Stimulated activated CD8-positive, alpha-beta memory T cell treated with anti-CD3 and anti-CD28 coated beads, Interleukin-12 subunit alpha, Interleukin-12 subunit beta, amount 100 ng/mL, for 24 hours (primary cell): ENCODE data around the gene TTC28.
"Not testable (repeated sequence)": the region's sequence is repeated elsewhere in the genome, so short reads cannot be mapped to it uniquely, and the experiment has no call there.

Experiments
- DNase-seq: peaks from one replicate; pipeline ENCODE4 v3.0.0-alpha.2; 2020; ENCODE audit errors: extremely low read depth

TTC28 gene

GRCh38 chr22:28364105-28364504 lies 315.5 kb downstream of the TTC28 start:
- not testable (repeated sequence) for DNase-seq

- no peak for DNase-seq
Measured at GRCh38 chr22:28360939-28361338, 318.7 kb downstream of the TTC28 start.

GRCh38 chr22:28358312-28358711 lies 321.3 kb downstream of the TTC28 start:
- DNase-seq, result no peak

GRCh38 chr22:28357193-28357592 lies 322.4 kb downstream of the TTC28 start:
- DNase-seq, result no peak

GRCh38 chr22:28351476-28351875 lies 328.2 kb downstream of the TTC28 start:
- no peak for DNase-seq

GRCh38 chr22:28348613-28349609 lies 330.7 kb downstream of the TTC28 start:
- no peak for DNase-seq

GRCh38 chr22:28346308-28346707 lies 333.3 kb downstream of the TTC28 start:
- no peak for DNase-seq

- DNase-seq, result no peak
Measured at GRCh38 chr22:28344918-28345703, 334.5 kb downstream of the TTC28 start.

- no peak for DNase-seq
Measured at GRCh38 chr22:28341001-28341400, 338.6 kb downstream of the TTC28 start.

- DNase-seq, result no peak
Measured at GRCh38 chr22:28333088-28333487, 346.6 kb downstream of the TTC28 start.

GRCh38 chr22:28332410-28332809 lies 347.2 kb downstream of the TTC28 start:
- no peak for DNase-seq

GRCh38 chr22:28331695-28332094 lies 347.9 kb downstream of the TTC28 start:
- no peak for DNase-seq

- no peak for DNase-seq
Measured at GRCh38 chr22:28329186-28330073, 350.2 kb downstream of the TTC28 start.

- no peak for DNase-seq
Measured at GRCh38 chr22:28328756-28329155, 350.9 kb downstream of the TTC28 start.

GRCh38 chr22:28316014-28316413 lies 363.6 kb downstream of the TTC28 start:
- no peak for DNase-seq

GRCh38 chr22:28314959-28315358 lies 364.7 kb downstream of the TTC28 start:
- DNase-seq, result no peak

GRCh38 chr22:28310299-28310698 lies 369.3 kb downstream of the TTC28 start:
- no peak for DNase-seq

GRCh38 chr22:28299753-28300152 lies 379.9 kb downstream of the TTC28 start:
- DNase-seq, result no peak

GRCh38 chr22:28299309-28299708 lies 380.3 kb downstream of the TTC28 start:
- no peak for DNase-seq

GRCh38 chr22:28297504-28297903 lies 382.1 kb downstream of the TTC28 start:
- no peak for DNase-seq

GRCh38 chr22:28296452-28296851 lies 383.2 kb downstream of the TTC28 start:
- no peak for DNase-seq
